ENCODE measurements around the gene HOXC9.
"Not testable (repeated sequence)": the region's sequence is repeated elsewhere in the genome, so short reads cannot be mapped to it uniquely, and the experiment has no call there.

The HOXC9 gene

GRCh38 chr12:54042033-54042432, 42.1 kb downstream of the HOXC9 start:
- not testable (repeated sequence) for DNase-seq

DNA sequence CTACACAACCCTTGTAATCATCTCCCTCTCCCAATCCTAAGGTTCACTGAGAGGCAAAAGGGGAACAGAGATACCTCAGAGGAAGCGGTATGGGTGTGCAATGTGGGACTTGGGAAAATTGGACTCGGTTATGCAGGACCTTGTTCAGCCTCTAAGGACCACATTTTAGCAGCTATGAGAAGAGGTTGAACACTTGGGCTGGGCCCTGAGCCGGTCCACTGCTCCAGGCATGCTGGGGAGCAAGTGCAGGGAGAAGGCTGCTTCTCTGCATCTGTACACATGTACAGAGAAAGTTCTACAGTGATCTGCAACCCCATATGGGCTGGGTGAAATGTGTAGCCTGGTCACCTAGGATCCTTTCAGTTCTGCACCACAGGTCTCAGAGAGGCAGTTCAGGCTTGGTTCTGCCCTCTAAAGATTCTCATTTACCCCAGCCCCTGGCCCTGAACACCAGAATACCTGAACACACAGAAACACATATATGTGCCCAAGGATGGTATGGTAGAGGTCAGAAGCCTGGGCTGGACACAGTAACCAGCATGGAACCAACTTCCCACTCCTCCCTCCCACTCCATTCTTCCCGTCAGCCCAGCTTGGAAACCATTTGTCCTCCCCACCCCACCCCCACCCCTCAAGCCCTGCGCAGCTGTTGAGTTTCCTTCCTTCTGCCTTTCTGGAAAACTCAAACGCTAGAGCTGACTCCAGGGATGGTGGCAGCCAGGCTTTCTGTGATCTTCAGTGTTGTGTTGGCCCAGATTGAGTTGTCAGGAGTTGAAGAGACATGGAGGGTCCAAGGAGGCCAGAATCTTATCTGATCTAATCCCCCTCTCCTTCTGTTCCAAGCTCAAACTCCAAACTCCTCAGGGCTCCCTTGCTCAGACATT, 43.3 kb downstream of the HOXC9 start:
- no peak for DNase-seq

- no peak for DNase-seq
These were observed 44.6 kb downstream of the HOXC9 start for GRCh38 chr12:54044425-54045103.

DNA sequence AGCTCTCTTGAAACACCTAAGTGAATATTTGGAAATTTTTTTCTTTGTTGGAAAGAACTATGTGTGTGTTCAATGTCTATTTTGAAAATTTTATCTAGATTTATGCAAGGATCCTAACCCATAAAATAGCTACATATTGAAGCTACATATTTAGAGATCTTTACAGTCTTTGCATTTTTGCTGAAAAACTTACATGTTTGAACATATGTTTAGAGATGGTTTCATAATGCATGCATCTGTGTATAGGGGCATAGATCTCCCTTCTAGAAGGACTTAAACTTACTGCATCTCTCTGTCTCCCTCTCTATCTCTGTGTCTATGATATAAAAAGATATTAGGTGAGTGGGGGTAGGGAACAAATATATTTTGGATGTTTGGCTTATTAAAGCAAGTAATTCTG, 45.4 kb downstream of the HOXC9 start:
- no peak for DNase-seq

DNA sequence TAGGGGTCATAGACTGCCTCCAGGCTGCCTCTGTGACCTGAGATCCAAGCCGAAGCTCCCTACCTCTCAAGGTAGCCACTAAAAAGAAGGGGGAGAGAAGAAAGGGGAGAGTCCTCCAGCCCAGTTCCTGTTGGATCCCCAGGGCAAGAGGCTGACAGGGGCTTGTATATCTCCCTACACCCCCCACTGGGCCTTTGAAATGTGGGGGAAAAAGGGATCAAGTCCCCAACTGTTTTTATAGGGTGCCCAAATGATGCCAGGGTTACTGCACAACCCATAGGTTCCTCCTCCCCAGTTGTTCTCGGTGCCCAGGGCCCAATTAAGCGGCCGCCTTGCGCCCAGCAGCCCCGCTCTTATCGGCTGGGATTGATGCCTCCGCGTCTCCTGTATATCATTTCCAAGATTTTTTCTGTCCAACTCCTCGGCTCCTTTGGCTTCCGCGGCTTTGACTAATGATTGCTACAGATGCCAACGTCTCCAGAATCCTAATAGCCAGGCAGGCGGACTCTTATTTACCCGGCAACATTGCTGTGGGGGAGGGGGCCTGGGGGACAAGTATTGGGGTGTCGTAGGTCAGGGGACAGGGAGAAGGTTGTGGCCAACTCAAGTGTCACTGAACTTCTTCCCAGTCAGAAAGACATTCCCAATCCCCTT, 46.0 kb downstream of the HOXC9 start:
- DNase-seq = no peak

GRCh38 chr12:54046809-54047159, 46.8 kb downstream of the HOXC9 start:
- DNase-seq = no peak

GRCh38 chr12:54047160-54047963, 47.4 kb downstream of the HOXC9 start:
- no peak for DNase-seq

- no peak for DNase-seq
These were observed 48.0 kb downstream of the HOXC9 start for GRCh38 chr12:54047964-54048303.

DNA sequence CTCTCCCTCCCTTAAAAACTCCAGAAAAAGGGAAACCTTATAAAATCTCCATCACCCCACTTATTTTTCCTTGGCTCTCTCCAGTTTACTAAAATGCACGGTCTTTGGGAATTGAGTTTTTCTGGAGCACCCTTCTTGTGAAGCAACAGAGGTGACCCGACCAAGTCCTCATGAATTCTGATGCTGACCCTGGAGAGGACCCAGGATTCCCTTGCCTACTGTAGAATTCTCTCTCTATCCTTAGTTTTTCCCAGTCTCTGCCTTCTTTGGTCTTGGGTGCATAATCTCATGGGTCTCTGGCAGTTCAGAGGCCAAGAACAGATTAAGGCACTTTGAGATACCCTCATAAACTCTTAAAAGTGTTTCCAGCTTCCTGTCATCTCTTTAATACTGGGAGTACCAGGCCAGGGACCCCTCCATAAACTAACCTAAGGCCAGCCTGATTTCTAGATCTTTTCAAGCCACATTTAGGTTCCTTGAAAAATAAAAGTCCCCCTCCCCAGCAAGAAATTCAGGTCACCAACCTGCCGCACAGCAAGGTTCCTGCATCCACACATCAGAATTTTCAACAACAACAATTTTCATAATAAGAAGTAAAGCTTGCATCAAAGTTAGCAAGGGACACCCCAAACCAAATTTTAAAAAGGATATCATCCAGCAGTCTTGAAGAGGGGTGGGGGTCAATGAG, 48.6 kb downstream of the HOXC9 start:
- no peak for DNase-seq

- DNase-seq = no peak
These were observed 49.1 kb downstream of the HOXC9 start for GRCh38 chr12:54049108-54049507.

- no peak for DNase-seq
These were observed 50.5 kb downstream of the HOXC9 start for GRCh38 chr12:54050482-54050810.

GRCh38 chr12:54051026-54051842, 51.3 kb downstream of the HOXC9 start:
- no peak for DNase-seq

- no peak for DNase-seq
These were observed 52.0 kb downstream of the HOXC9 start for GRCh38 chr12:54051874-54052437.

GRCh38 chr12:54052438-54053002, 52.6 kb downstream of the HOXC9 start:
- DNase-seq = no peak

All from NK-92 treated with Interleukin-12 subunit alpha and Interleukin-12 subunit beta, amount 100 ng/mL, for 24 hours (cell line).